Panc1 (cell line): Measurements from ENCODE around the gene KCNQ1. TPM values are rescaled to one million over a fixed set of nuclear protein-coding genes. Genes with fewer than 3 reads are reported as not detected.

Experiments
- ATAC-seq: fragments of 200-7000 bp; cut with Tn5 transposase; 2 replicates; pipeline ENCODE4 v1.9.1; 2020; ENCODE audit warnings: mild to moderate bottlenecking, moderate library complexity
- BruUV-seq: library from RNA; stranded (reverse); fragments of 400-500 nt; replicated peaks from 2 replicates; lab custom pipeline; 2021; lab: Mats Ljungman, UMichigan
- CTCF ChIA-PET: fragments of 300-600 bp; sonication (Branson Sonifier 250); formaldehyde crosslinking; loops from one replicate; lab custom pipeline; 2022; ENCODE audit warnings: antibody characterized with exemption; lab: Charles Lee
- POLR2A ChIA-PET: fragments of 300-600 bp; sonication (Branson Sonifier 250); formaldehyde crosslinking; loops from one replicate; lab custom pipeline; 2022; ENCODE audit warnings: antibody characterized with exemption; lab: Charles Lee
- DNase-seq: peaks from one replicate; pipeline ENCODE4 v3.0.0-alpha.2; 2010; ENCODE audit warnings: low read depth, low spot score
- H3K27ac ChIP-seq: 2 replicates; pipeline ENCODE4 v1.5.1; 2011; ENCODE audit warnings: mild to moderate bottlenecking, low read length, inconsistent platforms
- H3K27me3 ChIP-seq: fragments of 200-500 bp; sonication (Bioruptor generic); 2 replicates; pipeline ENCODE4 v1.6.0; 2014; ENCODE audit warnings: low read length, inconsistent platforms; ENCODE audit not compliant: control insufficient read depth, insufficient read depth
- H3K36me3 ChIP-seq: fragments of 200-500 bp; sonication (Bioruptor generic); 2 replicates; pipeline ENCODE4 v1.5.1; 2014; ENCODE audit warnings: inconsistent platforms, mild to moderate bottlenecking, low read length, moderate library complexity; ENCODE audit not compliant: control insufficient read depth, insufficient read depth
- H3K4me1 ChIP-seq: 2 replicates; pipeline ENCODE4 v1.5.1; 2011; ENCODE audit warnings: inconsistent platforms, mild to moderate bottlenecking, low read length, moderate library complexity; ENCODE audit not compliant: control insufficient read depth, insufficient read depth
- H3K4me3 ChIP-seq, 2 experiments: 2 replicates each; pipeline ENCODE4 v1.5.1; 2011 to 2012; ENCODE audit warnings: low read depth in 2 of 2, low read length in 2 of 2, mild to moderate bottlenecking in 2 of 2, inconsistent platforms in 1 of 2, moderate library complexity in 1 of 2
- H3K9me3 ChIP-seq: fragments of 200-500 bp; sonication (Bioruptor generic); 2 replicates; pipeline ENCODE4 v1.5.1; 2014; ENCODE audit warnings: low read depth, mild to moderate bottlenecking, inconsistent platforms, low read length, moderate library complexity; ENCODE audit not compliant: control insufficient read depth, insufficient read depth
- POLR2AphosphoS5 ChIP-seq: IDR thresholded peaks from 2 replicates; pipeline ENCODE4 v1.6.1; 2012; ENCODE audit warnings: mild to moderate bottlenecking, low read depth, low read length, moderate library complexity
- REST ChIP-seq, 2 experiments: IDR thresholded peaks; 2 replicates each; pipeline ENCODE4 v1.6.1; 2011 to 2012; ENCODE audit warnings: low read depth in 2 of 2, control low read depth in 1 of 2, low read length in 1 of 2, mild to moderate bottlenecking in 1 of 2, moderate library complexity in 1 of 2; ENCODE audit not compliant: insufficient read depth in 1 of 2
- SIN3A ChIP-seq: IDR thresholded peaks from 2 replicates; pipeline ENCODE4 v1.6.1; 2012; ENCODE audit warnings: low read depth, mild to moderate bottlenecking, low read length, moderate library complexity, borderline replicate concordance; ENCODE audit not compliant: insufficient read depth
- TCF7L2 ChIP-seq: IDR thresholded peaks from 2 replicates; pipeline ENCODE4 v1.6.1; 2011; ENCODE audit warnings: mild to moderate bottlenecking, low read depth, low read length, inconsistent platforms
- in situ Hi-C: cut with HindIII; loops from 2 replicates; pipeline ENCODE4 v1.10.0; 2016; ENCODE audit warnings: low sequenced_read_pairs, low pct_unique_long_range_greater_than_20kb
- intact Hi-C: fragments of 100-400 bp; cut with micrococcal nuclease; formaldehyde crosslinking; loops from one replicate; pipeline ENCODE4 v1.10.0; 2022; ENCODE audit not compliant: unreplicated experiment
- total RNA-seq: library from RNA; stranded (reverse); gene quantifications from one replicate; pipeline ENCODE4 v1.2.1, GENCODE V29; 2021; ENCODE audit not compliant: unreplicated experiment
- TF ChIP-seq, protein P1 (sequence below): fragments of 450-650 bp; IDR thresholded peaks from 2 replicates; pipeline ENCODE4 v1.5.1; 2017; ENCODE audit warnings: mild to moderate bottlenecking

KCNQ1 gene
- total RNA-seq, 1 experiment from 2014 or later, result 1.0 TPM

GRCh38 chr11:2534134-2534956 is 89.5 kb downstream of the KCNQ1 start:
- intact Hi-C loops (no loop called here), in situ Hi-C loops (no loop called here)
- no peaks in the 10 kb centered on the region for H3K36me3 ChIP-seq
- no peaks in the 10 kb centered on the region for H3K27me3 ChIP-seq
- H3K4me1 ChIP-seq, result peaks cover 15% of the 10 kb centered on the region
- ChIA-PET CTCF (interaction anchor here (0.6 to 5.5 kb wide), 3 partner anchors 149 to 355 kb away, joined by 3 to 132 read pairs (median 3); no protein-coding TSS in a partner anchor), POLR2A (no interaction called here)
- no TSS peak for BruUV-seq
- ATAC-seq (no peak), DNase-seq (no peak)
- TF ChIP-seq, protein P1, sequence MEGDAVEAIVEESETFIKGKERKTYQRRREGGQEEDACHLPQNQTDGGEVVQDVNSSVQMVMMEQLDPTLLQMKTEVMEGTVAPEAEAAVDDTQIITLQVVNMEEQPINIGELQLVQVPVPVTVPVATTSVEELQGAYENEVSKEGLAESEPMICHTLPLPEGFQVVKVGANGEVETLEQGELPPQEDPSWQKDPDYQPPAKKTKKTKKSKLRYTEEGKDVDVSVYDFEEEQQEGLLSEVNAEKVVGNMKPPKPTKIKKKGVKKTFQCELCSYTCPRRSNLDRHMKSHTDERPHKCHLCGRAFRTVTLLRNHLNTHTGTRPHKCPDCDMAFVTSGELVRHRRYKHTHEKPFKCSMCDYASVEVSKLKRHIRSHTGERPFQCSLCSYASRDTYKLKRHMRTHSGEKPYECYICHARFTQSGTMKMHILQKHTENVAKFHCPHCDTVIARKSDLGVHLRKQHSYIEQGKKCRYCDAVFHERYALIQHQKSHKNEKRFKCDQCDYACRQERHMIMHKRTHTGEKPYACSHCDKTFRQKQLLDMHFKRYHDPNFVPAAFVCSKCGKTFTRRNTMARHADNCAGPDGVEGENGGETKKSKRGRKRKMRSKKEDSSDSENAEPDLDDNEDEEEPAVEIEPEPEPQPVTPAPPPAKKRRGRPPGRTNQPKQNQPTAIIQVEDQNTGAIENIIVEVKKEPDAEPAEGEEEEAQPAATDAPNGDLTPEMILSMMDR, result no peak
- TF ChIP-seq SIN3A, result no peak
- TF ChIP-seq TCF7L2, result no peak
- TF ChIP-seq REST (IDR thresholded peaks at IDR 0.05; ENCODE audit: insufficient read depth in 1 of 2, low read depth in 2 of 2, low read length in 1 of 2), result no peak
- no peak for TF ChIP-seq POLR2AphosphoS5
- H3K9me3 ChIP-seq, result no peaks in the 10 kb centered on the region
- no peak overlapping the region for H3K27ac ChIP-seq
- no peak overlapping the region for H3K4me3 ChIP-seq

GRCh38 chr11:2534957-2535672 is 90.3 kb downstream of the KCNQ1 start:
- Histone ChIP-seq H3K27ac (no peak overlapping the region), H3K36me3 (no peaks in the 10 kb centered on the region), H3K4me3 (no peak overlapping the region), H3K27me3 (no peaks in the 10 kb centered on the region), H3K9me3 (no peaks in the 10 kb centered on the region), H3K4me1 (peaks cover 15% of the 10 kb centered on the region)
- intact Hi-C loops, result no loop called here
- TF ChIP-seq REST (IDR thresholded peaks at IDR 0.05; ENCODE audit: insufficient read depth in 1 of 2, low read depth in 2 of 2, low read length in 1 of 2), result no peak
- TF ChIP-seq SIN3A, result no peak
- TF ChIP-seq, protein P1, result no peak
- no peak for TF ChIP-seq TCF7L2
- no peak for TF ChIP-seq POLR2AphosphoS5
- in situ Hi-C loops, result no loop called here
- ChIA-PET CTCF (interaction anchor here (0.6 to 5.5 kb wide), 2 partner anchors 243 to 355 kb away, joined by 3 to 132 read pairs; no protein-coding TSS in a partner anchor), POLR2A (no interaction called here)
- no peak for ATAC-seq
- BruUV-seq, result no TSS peak
- DNase-seq, result no peak
